Mucosa of rectum (tissue), 2 donors: ENCODE results near the gene ITGA2.

ENCODE experiments used
- H3K27ac ChIP-seq, 2 donors: one replicate each; pipeline ENCODE4 v1.7.0; 2013; ENCODE audit warnings: inconsistent platforms in 2 of 2, low read depth in 2 of 2, low read length in 2 of 2
- H3K27me3 ChIP-seq, 2 donors: one replicate each; pipeline ENCODE4 v1.7.0; 2013; ENCODE audit warnings: low read length in 2 of 2; ENCODE audit not compliant: control insufficient read depth in 2 of 2, insufficient read depth in 2 of 2
- H3K36me3 ChIP-seq, 2 donors: one replicate each; pipeline ENCODE4 v1.7.0; 2013; ENCODE audit warnings: low read length in 2 of 2; ENCODE audit not compliant: control insufficient read depth in 2 of 2, insufficient read depth in 2 of 2
- H3K4me1 ChIP-seq, 2 donors: one replicate each; pipeline ENCODE4 v1.7.0; 2013; ENCODE audit warnings: low read length in 2 of 2, mild to moderate bottlenecking in 1 of 2; ENCODE audit not compliant: control insufficient read depth in 2 of 2, insufficient read depth in 2 of 2
- H3K4me3 ChIP-seq, 2 donors: one replicate each; pipeline ENCODE4 v1.7.0; 2013; ENCODE audit warnings: low read length in 2 of 2
- H3K9ac ChIP-seq, 2 donors: one replicate each; pipeline ENCODE4 v1.7.0; 2013; ENCODE audit warnings: low read length in 2 of 2, low read depth in 1 of 2, mild to moderate bottlenecking in 1 of 2
- H3K9me3 ChIP-seq, 2 donors: one replicate each; pipeline ENCODE4 v1.7.0; 2013; ENCODE audit warnings: low read length in 2 of 2; ENCODE audit not compliant: control insufficient read depth in 2 of 2
- donor health status: healthy.
- donor health status: Normal muscosa, but diverticular disease.

Gene ITGA2

GRCh38 chr5:52987711-52988331, 1.3 kb upstream of the ITGA2 start:
- peaks cover 5 to 13% of the 10 kb centered on the region in 2 donors for H3K4me1 ChIP-seq
- H3K27ac ChIP-seq, result no peak overlapping the region
- H3K4me3 ChIP-seq, result no peak overlapping the region
- no peaks in the 10 kb centered on the region for H3K9me3 ChIP-seq
- H3K27me3 ChIP-seq, result no peaks in the 10 kb centered on the region
- no peak overlapping the region for H3K9ac ChIP-seq
- H3K36me3 ChIP-seq, result no peaks in the 10 kb centered on the region

GRCh38 chr5:52988335-52989024, 672 bp upstream of the ITGA2 start:
- Histone ChIP-seq H3K9ac (peak overlapping the region in 1 of 2 donors; percentile 62), H3K27ac (peak overlapping the region; percentile 38 to 63), H3K27me3 (no peaks in the 10 kb centered on the region), H3K9me3 (no peaks in the 10 kb centered on the region), H3K4me1 (peaks cover 5 to 13% of the 10 kb centered on the region in 2 donors), H3K4me3 (peak overlapping the region; percentile 88 to 90), H3K36me3 (no peaks in the 10 kb centered on the region)

- no peaks in the 10 kb centered on the region for H3K36me3 ChIP-seq
- H3K4me3 ChIP-seq, result peak overlapping the region; percentile 88 to 90
- no peaks in the 10 kb centered on the region for H3K9me3 ChIP-seq
- peak overlapping the region; percentile 61 to 64 for H3K27ac ChIP-seq
- H3K9ac ChIP-seq, result peak overlapping the region; percentile 70 to 78
- H3K27me3 ChIP-seq, result no peaks in the 10 kb centered on the region
- H3K4me1 ChIP-seq, result peaks cover 5 to 13% of the 10 kb centered on the region in 2 donors
Observed at GRCh38 chr5:52989781-52990527, 802 bp downstream of the ITGA2 start.

GRCh38 chr5:52990528-52990925, 1.4 kb downstream of the ITGA2 start:
- no peaks in the 10 kb centered on the region for H3K9me3 ChIP-seq
- H3K4me3 ChIP-seq, result peak overlapping the region in 1 of 2 donors; percentile 90
- peaks cover 5 to 13% of the 10 kb centered on the region in 2 donors for H3K4me1 ChIP-seq
- no peak overlapping the region for H3K27ac ChIP-seq
- H3K27me3 ChIP-seq, result no peaks in the 10 kb centered on the region
- no peak overlapping the region for H3K9ac ChIP-seq
- H3K36me3 ChIP-seq, result no peaks in the 10 kb centered on the region

- peaks cover 8 to 13% of the 10 kb centered on the region in 2 donors for H3K4me1 ChIP-seq
- no peaks in the 10 kb centered on the region for H3K27me3 ChIP-seq
- no peak overlapping the region for H3K4me3 ChIP-seq
- no peak overlapping the region for H3K9ac ChIP-seq
- H3K9me3 ChIP-seq, result no peaks in the 10 kb centered on the region
- H3K36me3 ChIP-seq, result no peaks in the 10 kb centered on the region
- no peak overlapping the region for H3K27ac ChIP-seq
Observed at GRCh38 chr5:52993367-52993766, 4.2 kb downstream of the ITGA2 start.

GRCh38 chr5:52994266-52994665, 5.1 kb downstream of the ITGA2 start:
- Histone ChIP-seq H3K4me1 (peaks cover 8% of the 10 kb centered on the region in 2 donors), H3K9ac (no peak overlapping the region), H3K27me3 (no peaks in the 10 kb centered on the region), H3K9me3 (no peaks in the 10 kb centered on the region), H3K27ac (no peak overlapping the region), H3K4me3 (no peak overlapping the region), H3K36me3 (no peaks in the 10 kb centered on the region)

GRCh38 chr5:52995095-52995494, 5.9 kb downstream of the ITGA2 start:
- H3K9ac ChIP-seq, result no peak overlapping the region
- H3K36me3 ChIP-seq, result no peaks in the 10 kb centered on the region
- H3K9me3 ChIP-seq, result no peaks in the 10 kb centered on the region
- H3K27ac ChIP-seq, result no peak overlapping the region
- H3K27me3 ChIP-seq, result no peaks in the 10 kb centered on the region
- H3K4me3 ChIP-seq, result no peak overlapping the region
- peaks cover 4 to 5% of the 10 kb centered on the region in 2 donors for H3K4me1 ChIP-seq

- Histone ChIP-seq H3K4me1 (peaks cover 4% of the 10 kb centered on the region in 2 donors), H3K27me3 (no peaks in the 10 kb centered on the region), H3K9ac (no peak overlapping the region), H3K4me3 (no peak overlapping the region), H3K27ac (no peak overlapping the region), H3K9me3 (no peaks in the 10 kb centered on the region), H3K36me3 (no peaks in the 10 kb centered on the region)
Observed at GRCh38 chr5:52995914-52996313, 6.8 kb downstream of the ITGA2 start.

GRCh38 chr5:52996979-52997378, 7.8 kb downstream of the ITGA2 start:
- H3K27me3 ChIP-seq, result no peaks in the 10 kb centered on the region
- no peak overlapping the region for H3K4me3 ChIP-seq
- no peaks in the 10 kb centered on the region for H3K36me3 ChIP-seq
- H3K27ac ChIP-seq, result peak overlapping the region in 1 of 2 donors; percentile 21
- no peak overlapping the region for H3K9ac ChIP-seq
- H3K9me3 ChIP-seq, result no peaks in the 10 kb centered on the region
- peaks cover 4% of the 10 kb centered on the region in 2 donors for H3K4me1 ChIP-seq

- peaks cover 4% of the 10 kb centered on the region in 2 donors for H3K4me1 ChIP-seq
- no peaks in the 10 kb centered on the region for H3K9me3 ChIP-seq
- no peaks in the 10 kb centered on the region for H3K27me3 ChIP-seq
- H3K27ac ChIP-seq, result peak overlapping the region in 1 of 2 donors; percentile 21
- H3K4me3 ChIP-seq, result peak overlapping the region; percentile 22 to 23
- no peak overlapping the region for H3K9ac ChIP-seq
- no peaks in the 10 kb centered on the region for H3K36me3 ChIP-seq
Observed at GRCh38 chr5:52997424-52997823, 8.3 kb downstream of the ITGA2 start.
